ENCODE data around the gene PSMC3IP. TPM values are rescaled to one million over a fixed set of nuclear protein-coding genes. Genes with fewer than 3 reads are reported as not detected.
"Not testable (repeated sequence)": the region's sequence is repeated elsewhere in the genome, so short reads cannot be mapped to it uniquely, and the experiment has no call there.

Gene PSMC3IP
- total RNA-seq (1 to 10 TPM; 1.9 to 5.6 (median 3.4) TPM), polyA plus RNA-seq (1 to 10 TPM; 3.6 to 4.3 (median 4.0) TPM)
- long read RNA-seq, donor 1, partial matches to known transcripts = 0 of 3 reads
- long read RNA-seq, donor 1, other reads (novel, unspliced or antisense) = 0 of 3 reads
- long read RNA-seq, donor 2, partial matches to known transcripts = 18 of 33 reads
- long read RNA-seq, donor 2, other reads (novel, unspliced or antisense) = 13 of 33 reads

- intact Hi-C loops (cut with DNase I; ENCODE audit: low total_unique reads) = no loop called here
- H3K4me3 ChIP-seq = peak within 1 kb of the TSS; percentile 46 to 93 (median 72)
- H3K36me3 ChIP-seq = peaks cover 5 to 76% (median 52%) of the 10 kb centered on the region in 6 donors
- peak within 1 kb of the TSS; percentile 50 to 94 (median 90) for H3K27ac ChIP-seq
- peak; percentile 97 for DNase-seq
- no peaks in the 10 kb centered on the region for H3K27me3 ChIP-seq (replicated peaks in 1 of 7)
- 0 to 1% (median 0%) methylated on average over 29 to 52 of the region's 52 CpGs for WGBS, 5 donors
- peaks cover 13 to 66% (median 32%) of the 10 kb centered on the region in 6 donors for H3K4me1 ChIP-seq
- peak in 1 of 3 donors; percentile 40 for TF ChIP-seq POLR2A (IDR thresholded peaks at IDR 0.05)
- TF ChIP-seq CTCF (IDR thresholded peaks at IDR 0.05 in 8 of 11, conservative IDR thresholded peaks at IDR 0.05 in 3 of 11) = peak in 8 of 11 experiments; percentile 15 to 70 (median 50)
- peak; percentile 95 to 96 (median 96) for TF ChIP-seq POLR2AphosphoS5 (IDR thresholded peaks at IDR 0.05)
- no peaks in the 10 kb centered on the region for H3K9me3 ChIP-seq
Observed at GRCh38 chr17:42577532-42578281, at the start of gene PSMC3IP. Gene PSMC3IP, minus strand, starts transcription at chr17:42577729. Its CDS starts 43 bp downstream, at chr17:42577686.

- H3K9me3 ChIP-seq = no peaks in the 10 kb centered on the region
- H3K36me3 ChIP-seq = no peaks in the 10 kb centered on the region
- no peaks in the 10 kb centered on the region for H3K27me3 ChIP-seq (replicated peaks in 1 of 7)
- intact Hi-C loops (cut with DNase I; ENCODE audit: low total_unique reads) = no loop called here
- no peak overlapping the region for H3K4me3 ChIP-seq
- no peak for DNase-seq
- 69 to 84% (median 81%) methylated on average over 7 of the region's 7 CpGs for WGBS, 5 donors
- H3K4me1 ChIP-seq = peaks cover 0 to 8% (median 1%) of the 10 kb centered on the region in 6 donors
- H3K27ac ChIP-seq = peak overlapping the region in 7 of 8 donors; percentile 2 to 68 (median 46)
- TF ChIP-seq CTCF (IDR thresholded peaks at IDR 0.05 in 8 of 11, conservative IDR thresholded peaks at IDR 0.05 in 3 of 11) = no peak
- TF ChIP-seq POLR2AphosphoS5 (IDR thresholded peaks at IDR 0.05) = peak in 1 of 3 donors; percentile 59
Observed at GRCh38 chr17:42623732-42624596, 46.4 kb upstream of the PSMC3IP start.

GRCh38 chr17:42623271-42623670 lies 45.7 kb upstream of the PSMC3IP start:
- Histone ChIP-seq H3K36me3 (no peaks in the 10 kb centered on the region), H3K27me3 (replicated peaks in 1 of 7) (no peaks in the 10 kb centered on the region), H3K4me1 (peaks cover 0 to 15% (median 8%) of the 10 kb centered on the region in 6 donors), H3K27ac (peak overlapping the region in 2 of 8 donors; percentile 62 to 68), H3K4me3 (no peak overlapping the region), H3K9me3 (no peaks in the 10 kb centered on the region)
- TF ChIP-seq POLR2A (IDR thresholded peaks at IDR 0.05) (no peak), CTCF (IDR thresholded peaks at IDR 0.05 in 8 of 11, conservative IDR thresholded peaks at IDR 0.05 in 3 of 11) (no peak), POLR2AphosphoS5 (IDR thresholded peaks at IDR 0.05) (no peak)
- intact Hi-C loops (cut with DNase I; ENCODE audit: low total_unique reads) = no loop called here
- no peak for DNase-seq
- 88 to 97% (median 93%) methylated on average over 2 of the region's 2 CpGs for WGBS, 5 donors

GRCh38 chr17:42621987-42622386 lies 44.5 kb upstream of the PSMC3IP start:
- H3K27ac ChIP-seq; intact Hi-C loops (cut with DNase I; ENCODE audit: low total_unique reads); H3K9me3 ChIP-seq; H3K36me3 ChIP-seq; DNase-seq; H3K27me3 ChIP-seq (replicated peaks in 1 of 7); H3K4me3 ChIP-seq: not testable (repeated sequence)
- H3K4me1 ChIP-seq = peaks cover 0 to 22% (median 10%) of the 10 kb centered on the region in 6 donors
- 85 to 98% (median 93%) methylated on average over 3 of the region's 3 CpGs for WGBS, 5 donors
